Tibial nerve (tissue), 3 donors: ENCODE data around the gene PTPRG.

Experiments
- POLR2A ChIP-seq, 2 donors: fragments of 450-650 bp; IDR thresholded peaks; one replicate each; pipeline ENCODE4 v1.6.1; 2017; ENCODE audit warnings: antibody characterized with exemption in 2 of 2, mild to moderate bottlenecking in 2 of 2, moderate library complexity in 2 of 2
- TF ChIP-seq, protein P1 (sequence below), 5 experiments: fragments of 200-600 bp in 3 of 5; fragments of 450-650 bp in 2 of 5; sonication (generic) in 3 of 5; IDR thresholded peaks; one replicate each; pipeline ENCODE4 v1.5.1; 2016 to 2019; ENCODE audit warnings: antibody characterized with exemption in 5 of 5, mild to moderate bottlenecking in 3 of 5, moderate library complexity in 2 of 5

DNA sequence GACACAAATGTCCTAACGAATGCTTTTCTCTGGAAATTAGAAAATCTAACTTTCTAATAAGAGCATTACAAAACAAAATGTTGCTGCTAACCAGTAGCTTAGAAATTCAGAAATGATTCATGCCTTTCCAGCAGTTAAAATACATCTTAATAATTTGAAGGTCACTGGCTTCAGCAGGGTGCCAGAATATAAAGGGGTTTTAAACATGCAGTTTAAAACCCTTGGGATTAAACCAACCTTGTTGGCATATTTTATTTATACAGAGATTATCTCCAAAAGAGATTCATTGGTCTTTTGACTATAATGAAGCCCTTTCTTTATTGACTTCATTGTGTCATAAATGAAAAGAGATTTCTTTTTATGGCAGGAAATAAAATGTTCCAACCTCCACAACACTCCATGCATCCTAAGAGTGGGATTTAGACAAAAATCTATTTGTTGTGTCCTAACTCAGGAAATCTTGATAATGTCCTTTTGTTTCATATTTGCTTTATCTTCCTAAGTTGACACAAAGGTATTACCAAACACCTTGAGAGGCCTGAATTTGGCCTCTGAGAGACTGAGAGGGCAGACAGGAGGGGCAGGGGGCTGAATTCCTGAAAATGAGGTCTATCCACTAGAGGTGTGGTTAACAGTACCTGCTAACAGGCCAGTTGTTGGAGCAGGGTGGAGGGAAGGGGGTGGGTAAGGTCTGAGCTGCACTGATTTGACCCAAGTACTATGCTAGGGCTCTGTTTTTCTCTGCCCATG is 687.5 kb downstream of the PTPRG start:
- TF ChIP-seq, protein P1, sequence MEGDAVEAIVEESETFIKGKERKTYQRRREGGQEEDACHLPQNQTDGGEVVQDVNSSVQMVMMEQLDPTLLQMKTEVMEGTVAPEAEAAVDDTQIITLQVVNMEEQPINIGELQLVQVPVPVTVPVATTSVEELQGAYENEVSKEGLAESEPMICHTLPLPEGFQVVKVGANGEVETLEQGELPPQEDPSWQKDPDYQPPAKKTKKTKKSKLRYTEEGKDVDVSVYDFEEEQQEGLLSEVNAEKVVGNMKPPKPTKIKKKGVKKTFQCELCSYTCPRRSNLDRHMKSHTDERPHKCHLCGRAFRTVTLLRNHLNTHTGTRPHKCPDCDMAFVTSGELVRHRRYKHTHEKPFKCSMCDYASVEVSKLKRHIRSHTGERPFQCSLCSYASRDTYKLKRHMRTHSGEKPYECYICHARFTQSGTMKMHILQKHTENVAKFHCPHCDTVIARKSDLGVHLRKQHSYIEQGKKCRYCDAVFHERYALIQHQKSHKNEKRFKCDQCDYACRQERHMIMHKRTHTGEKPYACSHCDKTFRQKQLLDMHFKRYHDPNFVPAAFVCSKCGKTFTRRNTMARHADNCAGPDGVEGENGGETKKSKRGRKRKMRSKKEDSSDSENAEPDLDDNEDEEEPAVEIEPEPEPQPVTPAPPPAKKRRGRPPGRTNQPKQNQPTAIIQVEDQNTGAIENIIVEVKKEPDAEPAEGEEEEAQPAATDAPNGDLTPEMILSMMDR (IDR thresholded peaks at IDR 0.05), result no peak
- TF ChIP-seq POLR2A (IDR thresholded peaks at IDR 0.05), result no peak
